Measurements from ENCODE around the gene CD2AP.

DNA sequence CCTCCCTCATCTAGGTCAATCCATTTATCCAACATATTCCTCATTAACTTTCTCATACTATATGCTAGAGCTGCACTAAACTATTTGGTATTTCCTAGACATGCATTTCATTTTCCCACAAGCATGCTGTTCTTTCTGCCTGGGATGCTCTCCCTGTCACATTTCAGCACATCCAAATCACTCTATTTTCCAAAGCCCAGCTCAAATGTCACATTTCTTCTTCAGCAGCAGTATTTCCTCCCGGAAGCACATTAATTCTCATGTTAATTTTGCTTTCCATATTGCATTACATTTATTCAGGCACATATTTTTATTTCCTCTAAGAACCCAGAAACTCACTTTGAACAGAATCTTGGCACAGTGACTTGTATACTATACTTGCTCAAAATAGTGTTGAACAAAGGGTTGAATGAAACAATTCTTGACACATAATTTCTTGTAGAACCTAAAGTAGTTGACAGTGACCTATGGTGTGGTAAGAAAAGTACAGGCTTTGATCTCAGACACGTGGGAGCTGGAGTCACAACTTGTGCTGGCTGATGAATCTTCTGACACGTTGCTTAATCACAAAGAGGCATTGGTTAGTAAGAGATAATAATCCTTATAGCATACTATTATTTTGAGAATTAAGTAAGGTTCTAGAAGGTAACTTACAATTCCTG lies 30.8 kb upstream of the CD2AP start:
- TF ChIP-seq EZH2 (IDR thresholded peaks at IDR 0.05; ENCODE audit: insufficient read depth, poor library complexity, severe bottlenecking) (no peak), EZH2phosphoT487 (IDR thresholded peaks at IDR 0.05; ENCODE audit: insufficient read depth, low read depth) (no peak)
